K562 (cell line): ENCODE measurements around the gene SPDYE6. TPM values are rescaled to one million over a fixed set of nuclear protein-coding genes. Genes with fewer than 3 reads are reported as not detected.
A peak's percentile ranks its signal among the peaks of the same experiment; 100 is the strongest.

Experiments used
- BDP1 ChIP-seq: IDR thresholded peaks from 3 replicates; pipeline ENCODE4 v1.6.1; 2011; ENCODE audit not compliant: insufficient read length, insufficient read depth
- CBFB ChIP-seq: sonication (generic); formaldehyde crosslinking; IDR thresholded peaks from 2 replicates; pipeline ENCODE4 v1.4.0; 2020; ENCODE audit warnings: mild to moderate bottlenecking, missing genetic modification reagents
- CLOCK ChIP-seq: fragments of 250-450 bp; sonication (Bioruptor Pico); IDR thresholded peaks from 2 replicates; pipeline ENCODE4 v1.4.0; 2020; ENCODE audit warnings: mild to moderate bottlenecking, moderate library complexity, borderline replicate concordance
- EP400 ChIP-seq: fragments of 450-650 bp; IDR thresholded peaks from 2 replicates; pipeline ENCODE4 v1.6.1; 2017; ENCODE audit warnings: antibody characterized with exemption, mild to moderate bottlenecking, moderate library complexity
- EZH2 ChIP-seq: IDR thresholded peaks from 2 replicates; pipeline ENCODE4 v1.6.1; 2012; ENCODE audit warnings: low read depth, mild to moderate bottlenecking, inconsistent platforms, low read length, borderline replicate concordance
- FOXK1 ChIP-seq: sonication (generic); formaldehyde crosslinking; IDR thresholded peaks from 2 replicates; pipeline ENCODE4 v1.8.0; 2022; ENCODE audit warnings: missing genetic modification reagents, mild to moderate bottlenecking, borderline replicate concordance
- GMEB1 ChIP-seq: fragments of 250-450 bp; sonication (Bioruptor Pico); IDR thresholded peaks from 2 replicates; pipeline ENCODE4 v1.4.0; 2020; ENCODE audit warnings: mild to moderate bottlenecking
- KLF16 ChIP-seq: IDR thresholded peaks from 2 replicates; pipeline ENCODE4 v1.6.1; 2016; ENCODE audit warnings: antibody characterized with exemption
- MEIS2 ChIP-seq: fragments of 450-650 bp; IDR thresholded peaks from 2 replicates; pipeline ENCODE4 v1.6.1; 2014; ENCODE audit warnings: mild to moderate bottlenecking; ENCODE audit not compliant: partially characterized antibody
- POLR3G ChIP-seq: IDR thresholded peaks from 2 replicates; pipeline ENCODE4 v1.6.1; 2011; ENCODE audit not compliant: insufficient read length, insufficient replicate concordance; ENCODE audit errors: extremely low read depth
- RAD51 ChIP-seq: fragments of 450-650 bp; IDR thresholded peaks from 2 replicates; pipeline ENCODE4 v1.7.1; 2016; ENCODE audit warnings: low read depth, mild to moderate bottlenecking, borderline replicate concordance
- SIN3B ChIP-seq: fragments of 450-650 bp; IDR thresholded peaks from 2 replicates; pipeline ENCODE4 v1.6.1; 2017; ENCODE audit warnings: low read depth, mild to moderate bottlenecking, moderate library complexity
- SMARCA4 ChIP-seq: fragments of 450-650 bp; IDR thresholded peaks from 2 replicates; pipeline ENCODE4 v1.6.1; 2016
- SRSF1 ChIP-seq: fragments of 200-400 bp; formaldehyde crosslinking; IDR thresholded peaks from 2 replicates; pipeline ENCODE4 v1.6.1; 2017; ENCODE audit warnings: mild to moderate bottlenecking, low read depth, low read length, moderate library complexity
- TAF7 ChIP-seq: fragments of 450-650 bp; IDR thresholded peaks from 2 replicates; pipeline ENCODE4 v1.6.1; 2016; ENCODE audit warnings: missing genetic modification characterization, missing compliant biosample characterization
- TOE1 ChIP-seq, 2 experiments: fragments of 450-650 bp in 1 of 2; sonication (generic) in 1 of 2; formaldehyde crosslinking in 1 of 2; IDR thresholded peaks; 2 replicates each; pipeline versions ENCODE4 v1.7.1 to v1.8.0; 2016 to 2022; ENCODE audit warnings: borderline replicate concordance in 2 of 2, mild to moderate bottlenecking in 2 of 2, antibody characterized with exemption in 1 of 2, inconsistent platforms in 1 of 2, low read depth in 1 of 2, missing genetic modification reagents in 1 of 2, moderate library complexity in 1 of 2
- ZBTB49 ChIP-seq: sonication (generic); formaldehyde crosslinking; IDR thresholded peaks from 2 replicates; pipeline ENCODE4 v1.8.0; 2022; ENCODE audit warnings: missing genetic modification reagents, mild to moderate bottlenecking, borderline replicate concordance
- ZC3H4 ChIP-seq: sonication (generic); formaldehyde crosslinking; IDR thresholded peaks from 2 replicates; pipeline ENCODE4 v1.9.0; 2021; ENCODE audit warnings: missing genetic modification reagents, borderline replicate concordance
- ZNF133 ChIP-seq: fragments of 250-450 bp; sonication (Bioruptor Pico); IDR thresholded peaks from 2 replicates; pipeline ENCODE4 v1.4.0; 2020; ENCODE audit warnings: mild to moderate bottlenecking
- ZNF212 ChIP-seq: fragments of 450-650 bp; formaldehyde crosslinking; IDR thresholded peaks from 2 replicates; pipeline ENCODE4 v1.4.0; 2020; ENCODE audit warnings: mild to moderate bottlenecking
- polyA plus RNA-seq, 8 experiments: library from polyadenylated mRNA; depleted of rRNA in 4 of 8; stranded (reverse) in 5 of 8; unstranded in 3 of 8; fragments of >200 nt; fragmentation: Nextera tagmentation in 2 of 8; fragmentation: Illumina TruSeq in 1 of 8; extraction: Ambion mirVana in 2 of 8; extraction: Trizol in 1 of 8; gene quantifications; 2 replicates each; pipeline versions ENCODE4 v1.2.1 to v1.2.3, GENCODE V29; 2011 to 2014; ENCODE audit warnings: inconsistent platforms in 1 of 8, missing spikeins in 1 of 8
- total RNA-seq, 7 experiments: library from RNA; depleted of rRNA in 6 of 7; stranded (reverse); fragments of >200 nt in 6 of 7; fragmentation: Illumina TruSeq in 2 of 7; extraction: Trizol in 2 of 7; gene quantifications; 2 replicates each; pipeline versions ENCODE4 v1.2.1 to v1.2.3, GENCODE V29; 2011 to 2021; ENCODE audit warnings: low replicate concordance in 1 of 7
- TF ChIP-seq, protein P1 (sequence below): sonication (generic); formaldehyde crosslinking; IDR thresholded peaks from 2 replicates; pipeline ENCODE4 v1.8.0; 2022; ENCODE audit warnings: mild to moderate bottlenecking, missing genetic modification reagents

Gene SPDYE6
- total and polyA plus RNA-seq, 9 of the 15 experiments (the other 6 are each of a cell fraction or from before 2014, with no cell fraction given): 0.24 to 0.35 TPM; not detected in 7

GRCh38 chr7:102395873-102396709 lies 39.8 kb upstream of the SPDYE6 start, which contains the start of gene PRKRIP1 (continued):
- TF ChIP-seq TOE1 (IDR thresholded peaks at IDR 0.05; ENCODE audit: borderline replicate concordance) (0 out of 2 replicates have a peak, but pooled peaks have one; percentile 41), TOE1 (CRISPR knock-in tag; IDR thresholded peaks at IDR 0.05; ENCODE audit: borderline replicate concordance, low read depth) (no peak), ZC3H4 (CRISPR knock-in tag) (no peak), BDP1 (no peak), SIN3B (peak; percentile 86), EP400 (0 out of 2 replicates have a peak, but pooled peaks have one; percentile 33), CBFB (CRISPR knock-in tag) (0 out of 2 replicates have a peak, but pooled peaks have one; percentile 23), EZH2 (no peak), KLF16 (no peak), GMEB1 (no peak), ZNF212 (CRISPR knock-in tag) (no peak), POLR3G (no peak), RAD51 (no peak), CLOCK (CRISPR knock-in tag) (no peak), FOXK1 (CRISPR knock-in tag) (0 out of 2 replicates have a peak, but pooled peaks have one; percentile 75), ZNF133 (CRISPR knock-in tag) (no peak), SRSF1 (no peak), TAF7 (tag) (no peak), SMARCA4 (no peak), MEIS2 (no peak), ZBTB49 (no peak)
- TF ChIP-seq, protein P1, sequence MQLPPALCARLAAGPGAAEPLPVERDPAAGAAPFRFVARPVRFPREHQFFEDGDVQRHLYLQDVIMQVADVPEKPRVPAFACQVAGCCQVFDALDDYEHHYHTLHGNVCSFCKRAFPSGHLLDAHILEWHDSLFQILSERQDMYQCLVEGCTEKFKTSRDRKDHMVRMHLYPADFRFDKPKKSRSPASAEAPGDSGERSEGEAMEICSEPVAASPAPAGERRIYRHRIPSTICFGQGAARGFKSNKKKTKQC (CRISPR knock-in tag): no peak
